ENCODE data around the gene SMYD2.
"Not testable (repeated sequence)": the region's sequence is repeated elsewhere in the genome, so short reads cannot be mapped to it uniquely, and the experiment has no call there.

SMYD2 gene

DNA sequence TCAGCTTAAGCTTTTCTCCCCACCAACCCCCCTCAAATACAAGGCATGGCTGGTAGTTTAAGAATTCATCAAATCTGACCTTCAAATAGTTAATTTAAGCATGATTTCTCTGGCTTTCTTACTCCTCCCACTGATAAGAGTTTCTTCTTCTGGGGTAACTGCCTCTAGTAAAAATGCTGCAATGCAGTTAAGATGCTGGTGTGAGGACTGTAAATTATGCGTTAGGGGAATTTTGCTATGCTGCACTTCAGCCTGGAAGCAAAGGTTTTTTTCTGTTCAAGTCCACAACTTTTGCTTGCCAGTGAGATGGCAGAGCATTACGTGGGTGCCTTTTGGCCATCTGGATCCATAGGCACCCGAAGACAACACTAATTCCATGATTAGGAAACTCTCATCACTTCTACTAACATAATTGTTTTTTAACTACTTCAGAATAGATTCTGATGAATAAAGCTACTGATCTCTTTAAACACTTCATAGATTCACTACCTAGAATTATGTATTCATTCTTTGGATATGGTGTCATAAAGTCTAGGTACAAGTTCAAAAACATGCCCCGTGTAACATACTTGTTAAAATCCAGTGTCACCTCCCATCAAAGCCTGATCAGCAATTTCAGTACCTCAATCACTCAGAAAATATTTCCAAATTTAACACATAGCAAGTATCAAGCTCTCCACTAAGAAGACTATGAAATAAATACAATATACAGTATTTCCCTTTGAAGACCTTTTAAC, 8.8 kb upstream of the SMYD2 start:
- no peak for DNase-seq (ENCODE audit: low read depth, low spot score)

DNA sequence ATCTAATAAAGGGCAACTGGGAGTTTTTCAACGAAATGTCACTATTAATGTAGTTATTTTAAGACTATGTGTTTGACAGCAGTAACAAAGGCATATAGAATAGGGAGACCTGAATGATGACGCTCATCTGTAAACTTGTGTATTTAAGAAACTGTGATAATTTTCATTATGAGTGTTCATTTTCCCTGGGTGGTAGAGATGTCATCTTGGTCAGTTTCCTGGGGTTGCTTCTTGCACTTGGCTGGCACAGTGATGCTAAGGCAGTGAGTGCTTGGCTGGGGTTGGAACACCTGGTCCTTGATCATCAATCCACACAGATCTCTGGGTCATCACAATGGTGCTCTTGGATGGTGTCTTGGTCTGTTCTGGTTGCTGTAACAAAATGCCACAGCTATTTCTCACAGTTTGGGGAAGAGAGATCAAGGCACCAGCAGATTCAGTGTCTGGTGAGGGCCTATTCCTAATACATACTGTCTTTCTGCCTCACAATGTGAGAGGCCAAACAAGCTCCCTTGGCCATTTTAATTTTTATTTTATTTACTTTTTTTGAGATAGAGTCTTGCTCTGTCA, 7.9 kb upstream of the SMYD2 start:
- no peak for DNase-seq (ENCODE audit: low read depth, low spot score)

DNA sequence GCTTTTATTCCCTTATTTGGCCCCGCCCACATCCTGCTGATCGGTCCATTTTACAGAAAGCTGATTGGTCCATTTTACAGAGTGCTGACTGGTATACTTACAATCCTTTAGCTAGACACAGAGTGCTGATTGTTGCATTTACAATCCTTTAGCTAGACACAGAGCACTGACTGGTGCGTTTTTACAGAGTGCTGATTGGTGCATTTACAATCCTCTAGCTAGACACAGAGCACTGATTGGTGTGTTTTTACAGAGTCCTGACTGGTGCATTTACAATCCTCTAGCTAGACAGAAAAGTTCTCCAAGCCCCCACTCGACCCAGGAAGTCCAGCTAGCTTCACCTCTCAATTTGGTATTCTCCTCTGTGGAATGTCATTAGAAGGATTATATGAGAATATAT, 5.3 kb upstream of the SMYD2 start:
- not testable (repeated sequence) for DNase-seq (ENCODE audit: low read depth, low spot score)

DNA sequence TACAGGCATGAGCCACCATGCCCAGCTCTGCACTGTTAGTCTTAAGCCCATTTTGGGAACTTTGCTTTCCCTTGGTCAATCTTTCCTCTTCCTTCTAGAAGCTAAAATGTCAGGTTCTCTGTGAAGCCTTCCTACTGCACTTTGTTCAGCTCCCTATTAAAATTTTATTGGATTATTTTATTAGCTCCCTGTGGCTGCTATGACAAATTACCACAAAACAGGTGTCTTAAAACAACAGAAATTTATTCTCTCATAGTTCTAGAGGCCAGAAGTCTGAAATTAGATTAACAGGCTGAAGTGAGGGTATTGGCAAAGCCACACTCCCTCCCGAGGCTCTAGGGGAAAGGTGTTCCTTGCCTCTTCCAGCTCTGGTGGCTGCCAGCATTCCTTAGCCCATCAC, 4.2 kb upstream of the SMYD2 start:
- DNase-seq (ENCODE audit: low read depth, low spot score), result no peak

DNA sequence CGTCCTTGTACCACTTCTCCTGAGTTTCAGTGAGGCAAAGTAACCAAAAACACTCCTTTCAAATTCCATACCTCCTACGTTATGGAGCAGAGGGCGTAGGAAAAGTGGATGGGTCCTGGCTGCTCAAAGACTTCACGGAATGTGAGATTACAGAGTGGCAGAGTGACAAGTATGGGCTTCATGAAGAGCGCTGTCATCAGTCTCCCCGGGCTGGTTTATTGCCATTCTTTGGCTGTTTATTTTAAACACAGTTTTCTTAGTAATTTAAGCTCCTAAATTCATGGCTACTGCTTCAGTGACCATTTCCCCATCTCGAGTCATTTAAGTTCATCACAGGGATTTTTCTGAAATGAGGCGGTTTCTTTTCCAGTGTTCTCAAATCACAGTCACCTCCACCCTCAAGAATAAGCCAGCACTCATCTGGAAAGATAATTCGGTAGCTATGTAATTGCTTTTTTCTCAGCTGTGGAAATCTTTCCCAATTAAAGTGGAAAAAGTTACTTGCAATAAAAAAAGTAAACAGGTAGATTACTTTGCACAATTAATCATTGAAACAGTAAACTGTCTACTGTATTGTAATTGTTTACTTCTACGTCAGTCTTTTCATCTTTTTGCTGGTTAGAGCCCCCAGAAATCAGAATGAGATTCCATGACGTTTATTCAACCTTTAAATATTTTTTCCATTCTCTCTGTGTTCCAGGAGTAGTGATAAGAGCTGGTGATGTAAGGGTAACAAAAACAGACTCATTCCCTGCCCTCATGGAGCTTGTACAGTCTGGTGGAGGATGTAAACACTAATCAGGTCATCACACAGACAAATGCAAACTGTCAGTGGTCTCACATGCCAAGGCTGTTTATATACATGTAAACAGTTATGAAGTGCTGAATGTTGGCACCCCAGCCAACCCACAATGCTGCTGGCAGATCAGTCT, 3.0 kb upstream of the SMYD2 start:
- DNase-seq (ENCODE audit: low read depth, low spot score), result no peak

DNA sequence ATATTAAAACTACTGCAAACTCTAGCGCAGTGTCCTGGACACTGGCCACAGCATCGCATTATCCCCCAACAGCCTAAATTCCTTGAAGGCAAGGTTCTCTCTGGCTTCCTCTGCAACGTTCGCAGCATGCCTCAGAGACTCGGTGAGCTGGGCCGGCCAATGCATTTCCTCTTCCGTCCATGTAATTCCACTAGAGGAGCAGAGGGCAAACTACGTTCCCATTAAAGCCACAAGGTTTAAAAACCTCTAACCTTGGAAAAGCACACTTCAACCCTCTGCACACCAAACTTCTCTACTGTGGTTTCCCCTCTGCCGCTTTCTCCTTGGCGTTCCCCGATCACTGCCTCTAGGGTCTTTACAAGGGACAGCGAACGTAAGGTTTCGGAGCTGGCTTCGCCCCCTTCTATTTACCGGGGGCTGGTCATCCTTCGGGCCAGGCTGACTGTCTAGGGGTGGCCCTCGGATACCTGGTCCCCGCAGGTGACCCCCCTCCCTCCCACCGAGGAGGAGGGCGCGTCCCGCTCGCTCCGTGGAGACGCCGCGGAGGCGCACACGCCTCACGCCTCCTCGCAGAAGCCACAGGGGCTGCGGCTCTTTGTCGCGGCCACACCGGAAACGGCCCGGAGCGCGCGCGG, 456 bp upstream of the SMYD2 start:
- DNase-seq (ENCODE audit: low read depth, low spot score), result no peak

DNA sequence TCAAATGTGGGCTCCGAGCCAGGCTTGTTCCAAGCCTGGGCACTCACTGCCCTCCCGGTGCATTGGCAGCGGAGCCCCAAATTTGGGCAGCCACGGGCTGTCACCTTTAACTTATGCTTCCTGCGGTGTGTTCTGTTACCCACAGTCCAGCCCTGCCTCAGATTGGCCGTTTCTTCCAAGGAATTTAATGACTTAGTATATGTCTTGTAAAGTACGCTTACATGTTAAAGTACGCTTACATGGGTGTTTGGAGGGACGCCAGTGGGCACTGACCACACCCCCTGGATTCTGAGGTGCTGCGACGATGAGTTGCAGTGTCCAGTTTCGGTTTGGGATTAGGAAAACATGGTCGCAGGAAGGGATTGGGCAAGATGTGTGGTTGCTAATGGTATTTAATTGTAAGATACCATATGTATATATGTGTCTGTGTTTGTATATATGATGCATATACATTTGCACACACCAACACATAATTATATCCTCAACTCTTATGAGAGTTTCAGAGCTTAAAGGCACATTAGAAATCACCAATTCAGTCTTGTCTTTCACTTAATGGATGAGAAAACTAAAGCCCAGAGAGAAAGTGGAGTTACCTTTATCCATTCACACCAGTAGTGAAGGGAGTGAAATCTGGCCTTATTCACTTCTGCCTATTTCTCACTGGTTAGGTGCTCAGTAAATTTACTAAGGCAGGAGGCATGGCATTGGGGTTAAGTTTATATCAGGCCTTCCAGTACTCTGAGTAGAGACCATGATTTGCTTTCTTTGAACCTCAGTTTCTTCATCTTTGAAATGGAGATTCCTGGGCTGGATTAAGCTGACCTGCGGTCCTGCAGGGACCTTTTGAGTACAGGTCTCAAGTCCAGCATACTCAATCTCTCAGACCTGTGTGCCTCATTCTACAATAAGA, 1.0 kb downstream of the SMYD2 start:
- no peak for DNase-seq (ENCODE audit: low read depth, low spot score)

DNA sequence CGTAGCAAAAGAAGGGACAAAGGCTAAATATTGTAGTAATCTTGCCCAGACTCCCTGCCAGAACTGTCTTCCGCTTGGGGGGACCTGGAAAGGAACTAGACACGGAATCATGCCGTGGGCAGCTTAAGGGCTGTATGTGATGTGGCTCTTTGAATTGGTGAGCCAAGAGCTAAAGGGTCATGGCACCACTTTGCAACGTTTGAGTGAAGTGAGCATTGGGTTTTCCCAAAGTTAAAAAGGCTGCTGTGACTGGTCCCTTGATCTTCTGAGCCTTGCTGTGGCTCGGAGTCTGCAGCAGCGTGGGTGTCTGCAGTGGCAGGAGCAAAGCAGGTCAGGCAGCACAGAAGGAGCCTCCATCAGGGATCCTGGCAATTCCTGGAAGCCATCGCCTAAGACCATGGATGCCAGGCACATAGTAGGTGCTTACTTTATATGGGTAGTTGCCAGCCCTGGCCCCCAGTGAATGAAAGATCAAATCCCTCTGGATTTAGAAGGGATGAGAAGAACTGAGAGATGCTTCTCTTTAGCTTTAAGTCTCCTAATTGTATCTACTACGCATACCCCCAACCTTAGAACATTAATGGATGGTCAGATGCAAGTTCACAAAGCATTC, 1.8 kb downstream of the SMYD2 start:
- DNase-seq (ENCODE audit: low read depth, low spot score), result no peak

DNA sequence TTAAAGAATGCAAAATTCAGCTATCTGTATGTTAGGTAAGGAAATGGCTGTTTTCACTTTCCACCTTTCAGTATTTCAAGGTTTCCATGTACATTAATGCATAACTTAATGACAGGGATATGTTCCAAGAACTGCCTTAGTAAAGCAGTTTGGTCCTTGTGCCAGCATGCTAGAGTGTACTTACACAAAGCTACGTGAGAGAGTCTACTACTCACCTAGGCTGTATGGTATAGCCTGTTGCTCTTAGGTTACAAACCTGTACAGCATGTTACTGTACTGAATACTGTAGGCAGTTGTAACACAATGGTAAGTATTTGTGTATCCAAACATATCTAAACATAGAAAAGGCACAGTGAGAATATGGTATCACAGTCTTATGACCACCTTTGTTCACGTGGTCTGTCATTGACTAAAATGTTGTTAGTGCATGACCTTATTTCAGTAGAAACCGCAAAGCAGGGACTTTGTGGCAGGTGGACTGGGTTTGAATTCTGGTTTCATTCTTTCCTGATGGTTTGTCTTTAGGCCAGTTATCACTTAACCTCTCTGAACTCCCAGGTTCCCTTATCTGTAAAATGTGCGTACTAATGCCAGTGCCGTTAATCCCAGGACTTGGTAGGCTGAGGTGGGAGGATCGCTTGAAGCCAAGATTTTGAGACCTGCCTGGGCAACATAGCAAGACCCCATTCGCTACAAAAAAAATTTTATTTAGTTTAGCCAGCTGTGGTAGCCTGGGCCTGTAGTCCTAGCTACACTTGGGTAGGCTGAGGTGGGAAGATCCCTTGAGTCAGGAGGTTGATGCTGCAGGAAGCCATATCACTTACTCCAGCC, 4.9 kb downstream of the SMYD2 start:
- DNase-seq (ENCODE audit: low read depth, low spot score), result no peak

DNA sequence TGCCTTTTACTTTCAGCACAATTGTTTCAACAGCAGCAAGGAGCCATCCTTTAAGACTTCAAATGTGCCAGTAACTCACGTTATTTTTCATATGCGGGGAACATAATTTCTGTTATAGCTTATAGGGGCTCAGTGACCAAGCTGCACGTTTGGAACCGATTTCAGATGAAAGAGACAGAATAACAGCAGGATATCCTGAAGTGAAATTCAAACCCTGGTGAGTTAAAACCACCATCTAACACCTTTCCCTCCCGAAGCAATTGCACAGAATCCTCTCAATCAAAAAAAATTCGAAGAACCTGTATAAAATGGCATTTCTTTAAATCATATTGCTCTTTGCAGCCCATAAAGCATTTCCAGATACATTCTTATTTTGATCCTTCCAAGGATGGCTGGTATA, 6.9 kb downstream of the SMYD2 start:
- DNase-seq (ENCODE audit: low read depth, low spot score), result no peak

DNA sequence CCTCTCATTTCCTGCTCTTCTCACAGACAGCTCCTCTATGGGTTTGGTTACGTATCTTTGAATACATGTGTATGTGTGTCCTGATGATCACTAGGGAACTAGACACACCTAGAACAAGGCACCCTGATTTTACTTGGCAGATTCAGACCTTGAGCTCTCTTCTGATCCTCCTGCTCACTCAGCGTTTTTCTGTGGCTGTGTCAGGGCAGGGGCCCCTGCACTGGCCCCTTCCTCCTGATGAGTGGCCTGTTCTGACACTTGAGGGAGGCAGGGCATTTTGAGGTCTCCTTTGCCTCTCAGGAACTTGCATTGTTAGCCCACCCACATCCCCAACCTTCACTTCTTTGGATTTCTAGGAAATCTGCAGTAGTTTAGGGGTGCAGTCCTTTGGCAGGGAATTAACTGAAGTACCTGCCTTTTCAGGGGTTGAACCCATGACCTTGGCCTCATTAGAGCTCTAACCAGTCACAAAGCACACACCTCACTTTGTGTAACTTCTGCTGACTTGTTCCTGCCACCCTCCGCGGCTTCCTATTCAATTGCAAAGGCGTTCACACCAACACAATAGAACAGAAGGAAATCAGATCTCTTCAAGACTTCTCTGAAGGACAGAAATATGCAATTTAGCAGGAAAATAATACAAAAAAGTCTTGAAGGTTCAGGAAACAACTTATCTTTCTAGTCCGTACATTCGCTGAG, 8.8 kb downstream of the SMYD2 start:
- no peak for DNase-seq (ENCODE audit: low read depth, low spot score)

DNA sequence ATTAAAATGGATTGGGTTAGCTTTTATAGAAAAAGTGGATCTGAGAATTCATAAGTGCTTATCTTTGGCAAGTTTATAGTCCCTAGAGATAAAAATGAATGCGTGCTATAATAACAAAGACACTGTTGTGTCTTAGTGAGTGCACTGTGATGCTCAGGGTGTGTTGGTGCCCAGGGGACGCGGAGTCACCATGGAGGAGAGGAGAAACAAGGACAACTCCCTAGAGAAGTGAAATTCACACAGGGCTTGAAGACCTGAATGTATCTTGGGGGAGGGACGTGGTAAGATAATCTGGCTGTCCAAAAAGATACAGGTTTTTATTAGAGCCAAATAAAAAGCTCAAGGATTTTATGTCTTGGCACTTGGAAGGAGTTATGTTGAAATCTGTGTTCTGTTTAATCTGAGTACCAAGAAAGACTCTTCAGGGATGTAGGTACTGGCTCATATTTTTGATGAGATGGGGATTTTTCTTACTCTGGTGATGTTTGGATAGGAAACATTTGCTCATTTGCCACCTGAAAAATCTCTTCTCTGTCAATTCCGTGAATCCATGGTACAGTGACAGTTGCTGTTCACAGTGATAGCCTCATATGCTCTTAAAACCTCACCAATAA, 9.6 kb downstream of the SMYD2 start:
- no peak for DNase-seq (ENCODE audit: low read depth, low spot score)

DNA sequence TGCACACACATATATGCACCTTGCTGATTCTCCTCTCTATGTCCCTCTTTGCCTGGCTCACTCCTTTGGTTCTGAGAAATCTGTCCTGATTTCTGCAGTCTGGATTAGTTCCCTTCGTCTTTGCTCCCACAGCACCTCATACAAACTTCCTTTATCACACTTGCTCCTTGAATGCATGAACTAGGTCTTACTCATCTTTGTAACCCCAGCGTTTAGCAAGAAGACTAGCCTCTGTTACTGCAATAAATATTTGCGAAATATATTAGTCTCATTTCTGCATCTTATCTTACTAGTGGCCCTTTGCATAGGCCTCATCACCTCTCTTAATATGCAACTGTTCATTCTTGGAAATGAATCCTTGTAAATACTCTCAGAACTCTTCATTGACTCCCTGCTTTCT, 11.4 kb downstream of the SMYD2 start:
- DNase-seq (ENCODE audit: low read depth, low spot score), result no peak

DNA sequence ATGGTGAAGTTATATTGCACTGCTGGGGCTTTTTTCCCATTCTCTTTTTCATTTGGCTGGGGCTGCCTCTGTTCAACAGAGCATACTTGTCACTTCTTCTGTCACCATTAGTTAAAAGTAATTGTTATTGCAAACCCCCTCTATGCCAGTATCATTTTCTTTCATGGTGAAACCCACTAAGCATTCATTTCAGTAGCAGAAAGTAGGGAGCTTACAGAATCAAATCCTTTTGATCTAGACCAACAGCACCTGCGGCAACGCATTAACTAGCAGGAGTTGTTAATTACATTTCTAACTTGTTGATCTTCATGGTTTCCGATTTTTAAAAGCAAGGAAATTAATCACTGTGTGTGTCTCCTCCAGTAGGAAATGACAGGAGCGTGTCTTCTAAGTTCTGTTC, 15.0 kb downstream of the SMYD2 start:
- DNase-seq (ENCODE audit: low read depth, low spot score), result no peak

DNA sequence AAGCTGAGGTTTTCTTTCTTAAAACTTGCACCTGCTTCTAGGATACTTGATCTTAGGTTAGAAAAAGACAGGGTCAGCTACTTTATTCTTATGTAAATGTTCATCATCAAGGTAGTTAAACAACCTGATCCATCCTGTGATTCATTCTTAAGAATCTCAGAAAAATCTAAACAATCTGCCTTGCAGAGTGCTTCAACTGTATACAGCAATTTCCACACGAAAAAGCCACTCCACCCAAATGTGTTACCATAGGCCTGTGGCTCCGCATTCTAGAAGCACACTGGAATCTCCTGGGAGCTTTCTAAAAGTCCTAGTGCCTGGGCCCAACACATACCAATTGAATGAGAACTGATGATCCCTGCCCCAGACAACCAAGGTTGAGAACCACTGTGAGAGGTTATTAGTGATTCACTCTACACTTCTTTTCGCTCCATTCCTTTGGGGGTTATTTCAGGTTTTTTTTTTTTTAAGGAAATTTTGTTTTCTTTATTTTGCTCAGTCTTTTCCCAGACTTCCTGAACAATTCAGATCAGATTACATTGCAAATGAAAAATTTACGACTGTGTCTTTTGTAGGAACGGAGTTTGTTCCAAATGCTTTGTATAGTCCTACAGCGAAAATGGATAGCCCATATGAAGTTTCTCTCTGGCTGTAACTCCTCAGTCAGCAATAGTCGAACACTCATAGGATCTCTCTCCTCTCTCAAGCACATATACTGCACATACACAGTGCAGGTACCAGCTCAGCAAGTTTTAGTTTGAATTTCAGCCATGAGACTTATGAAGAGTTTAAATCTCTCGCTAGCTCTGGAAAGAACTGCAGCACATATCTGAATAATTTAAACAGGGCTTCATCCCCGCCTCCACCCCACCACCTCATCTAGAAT, 16.1 kb downstream of the SMYD2 start:
- no peak for DNase-seq (ENCODE audit: low read depth, low spot score)

DNA sequence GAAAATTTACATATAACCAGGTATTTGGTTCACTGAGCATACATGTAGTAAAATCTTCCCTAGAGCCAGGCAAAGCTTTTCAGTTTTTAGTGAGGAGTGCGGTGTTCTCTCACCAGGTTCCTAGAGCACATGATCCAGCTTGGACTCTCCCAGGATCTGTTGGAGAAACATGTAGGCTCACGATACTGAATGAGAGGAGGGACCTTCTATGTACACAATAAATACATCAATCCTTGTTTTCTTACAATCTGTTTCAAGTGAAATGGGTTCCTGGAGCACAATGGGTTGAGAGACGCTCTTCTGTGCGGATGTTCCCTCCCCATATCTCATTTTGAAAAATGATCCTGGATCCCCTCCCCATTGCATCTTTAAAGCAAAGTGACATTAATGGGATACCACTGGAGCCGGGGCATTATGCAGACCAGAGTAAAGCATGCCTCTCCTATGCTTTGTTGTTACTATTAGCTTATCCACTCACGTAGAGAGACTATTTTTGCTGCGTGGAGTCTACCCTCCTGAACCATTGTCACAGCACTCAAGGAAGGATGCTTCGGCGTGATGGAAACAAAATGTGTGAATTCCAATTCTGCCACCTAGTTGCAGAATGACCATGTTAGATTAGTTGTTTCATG, 19.3 kb downstream of the SMYD2 start:
- DNase-seq (ENCODE audit: low read depth, low spot score), result no peak

DNA sequence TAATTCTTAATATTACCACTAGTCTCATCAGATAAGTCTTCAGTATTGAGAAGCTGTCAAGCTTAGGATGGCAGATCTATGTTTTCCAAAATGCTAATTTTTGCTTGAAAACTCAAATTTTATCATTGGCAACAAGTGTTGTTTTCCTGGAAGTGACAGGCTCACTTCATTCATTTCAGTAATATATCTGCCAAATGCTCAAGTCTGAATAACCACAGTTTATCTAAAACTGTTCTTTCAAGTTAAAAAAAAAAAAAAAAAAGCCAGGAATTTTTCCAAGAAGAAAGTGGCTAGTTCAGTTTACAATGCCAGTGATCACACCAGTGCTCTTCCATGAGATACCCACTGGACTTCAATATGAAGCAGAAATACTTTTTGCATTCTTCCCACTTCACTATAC, 20.6 kb downstream of the SMYD2 start:
- DNase-seq (ENCODE audit: low read depth, low spot score), result no peak
